ENCODE measurements around the gene SPAG7.

Gene SPAG7

GRCh38 chr17:4953451-4953961, 14.1 kb downstream of the SPAG7 start:
- H3K4me1 Mint-ChIP-seq, result peaks cover 21% of the 10 kb centered on the region
- DNase-seq (ENCODE audit: low spot score in 2 of 2) (no peak), ATAC-seq (replicated peaks; ENCODE audit: extremely low read depth, poor library complexity, severe bottlenecking) (no peak)
- no peak overlapping the region for H3K4me3 Mint-ChIP-seq
- no peaks in the 10 kb centered on the region for H3K9me3 Mint-ChIP-seq
- H3K36me3 Mint-ChIP-seq (ENCODE audit: insufficient read depth), result peaks cover 18% of the 10 kb centered on the region
- H3K27me3 Mint-ChIP-seq, result no peaks in the 10 kb centered on the region
- no peak overlapping the region for H3K27ac Mint-ChIP-seq (ENCODE audit: low read depth)

- Mint-ChIP-seq H3K36me3 (ENCODE audit: insufficient read depth) (peaks cover 29% of the 10 kb centered on the region), H3K4me1 (peaks cover 25% of the 10 kb centered on the region), H3K27ac (ENCODE audit: low read depth) (no peak overlapping the region), H3K9me3 (no peaks in the 10 kb centered on the region), H3K4me3 (peak overlapping the region; percentile 94), H3K27me3 (no peaks in the 10 kb centered on the region)
- ATAC-seq (replicated peaks; ENCODE audit: extremely low read depth, poor library complexity, severe bottlenecking) (no peak), DNase-seq (ENCODE audit: low spot score in 2 of 2) (no peak)
Observed at GRCh38 chr17:4951486-4951885, 16.1 kb downstream of the SPAG7 start.

- ATAC-seq (replicated peaks; ENCODE audit: extremely low read depth, poor library complexity, severe bottlenecking) (no peak), DNase-seq (ENCODE audit: low spot score in 2 of 2) (no peak)
- Mint-ChIP-seq H3K9me3 (no peaks in the 10 kb centered on the region), H3K4me3 (peak within 1 kb of the TSS; percentile 94), H3K36me3 (ENCODE audit: insufficient read depth) (peaks cover 37% of the 10 kb centered on the region), H3K27ac (ENCODE audit: low read depth) (peak within 1 kb of the TSS; percentile 94), H3K27me3 (no peaks in the 10 kb centered on the region), H3K4me1 (peaks cover 28% of the 10 kb centered on the region)
Observed at GRCh38 chr17:4950746-4951204, 16.8 kb downstream of the SPAG7 start, which contains the start of gene ENO3. TSS of gene ENO3 (plus strand) at chr17:4951119. CDS start at chr17:4951830, 711 bp downstream.

- peak; percentile 3 for ATAC-seq (replicated peaks; ENCODE audit: extremely low read depth, poor library complexity, severe bottlenecking)
- peaks cover 42% of the 10 kb centered on the region for H3K36me3 Mint-ChIP-seq (ENCODE audit: insufficient read depth)
- no peaks in the 10 kb centered on the region for H3K9me3 Mint-ChIP-seq
- no peaks in the 10 kb centered on the region for H3K27me3 Mint-ChIP-seq
- no peak for DNase-seq (ENCODE audit: low spot score in 2 of 2)
- H3K27ac Mint-ChIP-seq (ENCODE audit: low read depth), result peak overlapping the region; percentile 94
- H3K4me1 Mint-ChIP-seq, result peaks cover 34% of the 10 kb centered on the region
- H3K4me3 Mint-ChIP-seq, result peak overlapping the region; percentile 94
Observed at GRCh38 chr17:4950075-4950745, 17.4 kb downstream of the SPAG7 start.

GRCh38 chr17:4949321-4950074, 18.1 kb downstream of the SPAG7 start:
- Mint-ChIP-seq H3K4me1 (peaks cover 41% of the 10 kb centered on the region), H3K4me3 (peak overlapping the region; percentile 94), H3K36me3 (ENCODE audit: insufficient read depth) (peaks cover 46% of the 10 kb centered on the region), H3K27ac (ENCODE audit: low read depth) (peak overlapping the region; percentile 94), H3K27me3 (no peaks in the 10 kb centered on the region), H3K9me3 (no peaks in the 10 kb centered on the region)
- DNase-seq (ENCODE audit: low spot score in 2 of 2) (peak; percentile 62 to 74), ATAC-seq (replicated peaks; ENCODE audit: extremely low read depth, poor library complexity, severe bottlenecking) (peak; percentile 55)

- peaks cover 47% of the 10 kb centered on the region for H3K4me1 Mint-ChIP-seq
- peaks cover 51% of the 10 kb centered on the region for H3K36me3 Mint-ChIP-seq (ENCODE audit: insufficient read depth)
- H3K27me3 Mint-ChIP-seq, result no peaks in the 10 kb centered on the region
- H3K4me3 Mint-ChIP-seq, result peak overlapping the region; percentile 94
- peak overlapping the region; percentile 94 for H3K27ac Mint-ChIP-seq (ENCODE audit: low read depth)
- ATAC-seq (replicated peaks; ENCODE audit: extremely low read depth, poor library complexity, severe bottlenecking), result peak; percentile 41
- DNase-seq (ENCODE audit: low spot score in 2 of 2), result peak; percentile 55 to 74
- no peaks in the 10 kb centered on the region for H3K9me3 Mint-ChIP-seq
Observed at GRCh38 chr17:4948931-4949320, 18.7 kb downstream of the SPAG7 start.

- DNase-seq (ENCODE audit: low spot score in 2 of 2) (peak; percentile 61 to 83), ATAC-seq (replicated peaks; ENCODE audit: extremely low read depth, poor library complexity, severe bottlenecking) (peak; percentile 52)
- H3K4me1 Mint-ChIP-seq, result peaks cover 52% of the 10 kb centered on the region
- peaks cover 53% of the 10 kb centered on the region for H3K36me3 Mint-ChIP-seq (ENCODE audit: insufficient read depth)
- H3K27ac Mint-ChIP-seq (ENCODE audit: low read depth), result peak within 1 kb of the TSS; percentile 94
- H3K9me3 Mint-ChIP-seq, result no peaks in the 10 kb centered on the region
- H3K4me3 Mint-ChIP-seq, result peak within 1 kb of the TSS; percentile 94
- no peaks in the 10 kb centered on the region for H3K27me3 Mint-ChIP-seq
Observed at GRCh38 chr17:4948166-4948930, 19.3 kb downstream of the SPAG7 start, which contains the start of gene PFN1. TSS of gene PFN1 (minus strand) at chr17:4948530. CDS start at chr17:4948394, 136 bp downstream.

GRCh38 chr17:4947411-4948165, 20.0 kb downstream of the SPAG7 start:
- Mint-ChIP-seq H3K27ac (ENCODE audit: low read depth) (peak overlapping the region; percentile 77), H3K36me3 (ENCODE audit: insufficient read depth) (peaks cover 57% of the 10 kb centered on the region)
- peak in 1 of 2 donors; percentile 43 for DNase-seq (ENCODE audit: low spot score in 2 of 2)

GRCh38 chr17:4947010-4947410, 20.6 kb downstream of the SPAG7 start:
- no peak for ATAC-seq (replicated peaks; ENCODE audit: extremely low read depth, poor library complexity, severe bottlenecking)
- Mint-ChIP-seq H3K27ac (ENCODE audit: low read depth) (peak overlapping the region; percentile 77), H3K4me1 (peaks cover 66% of the 10 kb centered on the region), H3K36me3 (ENCODE audit: insufficient read depth) (peaks cover 57% of the 10 kb centered on the region), H3K27me3 (no peaks in the 10 kb centered on the region), H3K4me3 (peak overlapping the region; percentile 94), H3K9me3 (no peaks in the 10 kb centered on the region)
- no peak for DNase-seq (ENCODE audit: low spot score in 2 of 2)

More at GRCh38 chr17:4947411-4948165, 20.0 kb downstream of the SPAG7 start:
- H3K9me3 Mint-ChIP-seq, result no peaks in the 10 kb centered on the region
- H3K27me3 Mint-ChIP-seq, result no peaks in the 10 kb centered on the region
- peak overlapping the region; percentile 94 for H3K4me3 Mint-ChIP-seq
- ATAC-seq (replicated peaks; ENCODE audit: extremely low read depth, poor library complexity, severe bottlenecking), result peak; percentile 11
- peaks cover 60% of the 10 kb centered on the region for H3K4me1 Mint-ChIP-seq

- H3K4me1 Mint-ChIP-seq, result peaks cover 71% of the 10 kb centered on the region
- peak overlapping the region; percentile 94 for H3K4me3 Mint-ChIP-seq
- DNase-seq (ENCODE audit: low spot score in 2 of 2) (no peak), ATAC-seq (replicated peaks; ENCODE audit: extremely low read depth, poor library complexity, severe bottlenecking) (no peak)
- no peaks in the 10 kb centered on the region for H3K27me3 Mint-ChIP-seq
- no peaks in the 10 kb centered on the region for H3K9me3 Mint-ChIP-seq
- peaks cover 58% of the 10 kb centered on the region for H3K36me3 Mint-ChIP-seq (ENCODE audit: insufficient read depth)
- H3K27ac Mint-ChIP-seq (ENCODE audit: low read depth), result peak overlapping the region; percentile 77
Observed at GRCh38 chr17:4946312-4946976, 21.2 kb downstream of the SPAG7 start.

GRCh38 chr17:4945944-4946280, 21.7 kb downstream of the SPAG7 start:
- H3K4me3 Mint-ChIP-seq, result peak overlapping the region; percentile 94
- no peaks in the 10 kb centered on the region for H3K9me3 Mint-ChIP-seq
- no peak for ATAC-seq (replicated peaks; ENCODE audit: extremely low read depth, poor library complexity, severe bottlenecking)
- no peak for DNase-seq (ENCODE audit: low spot score in 2 of 2)
- H3K4me1 Mint-ChIP-seq, result peaks cover 74% of the 10 kb centered on the region
- H3K36me3 Mint-ChIP-seq (ENCODE audit: insufficient read depth), result peaks cover 62% of the 10 kb centered on the region
- peak overlapping the region; percentile 77 for H3K27ac Mint-ChIP-seq (ENCODE audit: low read depth)
- no peaks in the 10 kb centered on the region for H3K27me3 Mint-ChIP-seq

Data from central memory CD8-positive, alpha-beta T cell (primary cell).